Measurements from ENCODE around the gene ZNF283. TPM values are rescaled to one million over a fixed set of nuclear protein-coding genes. Genes with fewer than 3 reads are reported as not detected.

The ZNF283 gene
- total RNA-seq, 1 donor from 2014 or later = 18.2 TPM

GRCh38 chr19:43797556-43797955, 29.6 kb upstream of the ZNF283 start:
- peaks cover 66% of the 10 kb centered on the region for H3K27me3 Mint-ChIP-seq
- peak overlapping the region; percentile 74 for H3K4me3 Mint-ChIP-seq
- H3K36me3 Mint-ChIP-seq = no peaks in the 10 kb centered on the region

GRCh38 chr19:43798026-43798545, 29.0 kb upstream of the ZNF283 start:
- Mint-ChIP-seq H3K4me1 (ENCODE audit: unreplicated experiment) (peaks cover 5% of the 10 kb centered on the region), H3K36me3 (no peaks in the 10 kb centered on the region), H3K27me3 (peaks cover 71% of the 10 kb centered on the region), H3K27ac (no peak overlapping the region), H3K9me3 (no peaks in the 10 kb centered on the region), H3K4me3 (peak overlapping the region; percentile 84)
- TF ChIP-seq CTCF (conservative IDR thresholded peaks at IDR 0.05) = no peak
- no peak for DNase-seq (ENCODE audit: extremely low spot score, unreplicated experiment)

More at GRCh38 chr19:43797556-43797955, 29.6 kb upstream of the ZNF283 start:
- H3K27ac Mint-ChIP-seq = no peak overlapping the region
- H3K4me1 Mint-ChIP-seq (ENCODE audit: unreplicated experiment) = peaks cover 5% of the 10 kb centered on the region
- DNase-seq (ENCODE audit: extremely low spot score, unreplicated experiment) = no peak
- no peaks in the 10 kb centered on the region for H3K9me3 Mint-ChIP-seq
- no peak for TF ChIP-seq CTCF (conservative IDR thresholded peaks at IDR 0.05)

GRCh38 chr19:43798546-43799409, 28.3 kb upstream of the ZNF283 start:
- H3K4me3 Mint-ChIP-seq = peak overlapping the region; percentile 84
- H3K4me1 Mint-ChIP-seq (ENCODE audit: unreplicated experiment) = peaks cover 5% of the 10 kb centered on the region
- H3K27ac Mint-ChIP-seq = no peak overlapping the region
- no peaks in the 10 kb centered on the region for H3K36me3 Mint-ChIP-seq
- H3K27me3 Mint-ChIP-seq = peaks cover 64% of the 10 kb centered on the region
- TF ChIP-seq CTCF (conservative IDR thresholded peaks at IDR 0.05) = no peak
- no peak for DNase-seq (ENCODE audit: extremely low spot score, unreplicated experiment)
- H3K9me3 Mint-ChIP-seq = no peaks in the 10 kb centered on the region

GRCh38 chr19:43799502-43800142, 27.5 kb upstream of the ZNF283 start:
- H3K27ac Mint-ChIP-seq = peak overlapping the region; percentile 24
- H3K9me3 Mint-ChIP-seq = no peaks in the 10 kb centered on the region
- H3K4me3 Mint-ChIP-seq = peak overlapping the region; percentile 84
- no peaks in the 10 kb centered on the region for H3K36me3 Mint-ChIP-seq
- TF ChIP-seq CTCF (conservative IDR thresholded peaks at IDR 0.05) = no peak
- H3K27me3 Mint-ChIP-seq = peaks cover 57% of the 10 kb centered on the region
- no peak for DNase-seq (ENCODE audit: extremely low spot score, unreplicated experiment)
- peaks cover 5% of the 10 kb centered on the region for H3K4me1 Mint-ChIP-seq (ENCODE audit: unreplicated experiment)

GRCh38 chr19:43802216-43802951, 24.7 kb upstream of the ZNF283 start, which contains the start of gene LYPD5:
TSS of gene LYPD5 (minus strand) at chr19:43802447. CDS start at chr19:43802380, 67 bp downstream.
- Mint-ChIP-seq H3K9me3 (no peaks in the 10 kb centered on the region), H3K36me3 (no peaks in the 10 kb centered on the region), H3K4me3 (no peak within 1 kb of the TSS), H3K27me3 (peaks cover 43% of the 10 kb centered on the region), H3K27ac (peak within 1 kb of the TSS; percentile 31), H3K4me1 (ENCODE audit: unreplicated experiment) (peaks cover 5% of the 10 kb centered on the region)
- no peak for DNase-seq (ENCODE audit: extremely low spot score, unreplicated experiment)
- TF ChIP-seq CTCF (conservative IDR thresholded peaks at IDR 0.05) = no peak
